GM21737 (cell line): ENCODE results near the gene SCAF8.
A peak's percentile ranks its signal among the peaks of the same experiment; 100 is the strongest.
"Not testable (repeated sequence)": the region's sequence is repeated elsewhere in the genome, so short reads cannot be mapped to it uniquely, and the experiment has no call there.

Experiments
- ATAC-seq: cut with Tn5 transposase; IDR thresholded peaks from one replicate; pipeline ENCODE4 v1.9.1; 2021; ENCODE audit warnings: mild to moderate bottlenecking, moderate library complexity; ENCODE audit not compliant: unreplicated experiment

Gene SCAF8

GRCh38 chr6:154733183-154733625, at the start of gene SCAF8:
TSS of gene SCAF8 (plus strand) at chr6:154733416. CDS start at chr6:154733901, 485 bp downstream.
- peak; percentile 81 for ATAC-seq

- peak; percentile 88 for ATAC-seq
Measured at GRCh38 chr6:154683756-154684523, 49.3 kb upstream of the SCAF8 start.

GRCh38 chr6:154686162-154686561, 47.1 kb upstream of the SCAF8 start:
- ATAC-seq = no peak

GRCh38 chr6:154689493-154690255, 43.5 kb upstream of the SCAF8 start:
- ATAC-seq = no peak

GRCh38 chr6:154690857-154691256, 42.4 kb upstream of the SCAF8 start:
- no peak for ATAC-seq

GRCh38 chr6:154696661-154697060, 36.6 kb upstream of the SCAF8 start:
- ATAC-seq = no peak

GRCh38 chr6:154703124-154703523, 30.1 kb upstream of the SCAF8 start:
- no peak for ATAC-seq

GRCh38 chr6:154705471-154706113, 27.6 kb upstream of the SCAF8 start:
- ATAC-seq = no peak

GRCh38 chr6:154706389-154706788, 26.8 kb upstream of the SCAF8 start:
- no peak for ATAC-seq

GRCh38 chr6:154709621-154710020, 23.6 kb upstream of the SCAF8 start:
- ATAC-seq = no peak

- no peak for ATAC-seq
Measured at GRCh38 chr6:154710689-154711088, 22.5 kb upstream of the SCAF8 start.

GRCh38 chr6:154715446-154715845, 17.8 kb upstream of the SCAF8 start:
- ATAC-seq = no peak

- ATAC-seq = not testable (repeated sequence)
Measured at GRCh38 chr6:154716350-154716749, 16.9 kb upstream of the SCAF8 start.

GRCh38 chr6:154719433-154719832, 13.8 kb upstream of the SCAF8 start:
- no peak for ATAC-seq

GRCh38 chr6:154719854-154720253, 13.4 kb upstream of the SCAF8 start:
- no peak for ATAC-seq

GRCh38 chr6:154721460-154721859, 11.8 kb upstream of the SCAF8 start:
- ATAC-seq = no peak

GRCh38 chr6:154726887-154727286, 6.3 kb upstream of the SCAF8 start:
- ATAC-seq = no peak

GRCh38 chr6:154731296-154732218, 1.7 kb upstream of the SCAF8 start:
- no peak for ATAC-seq

GRCh38 chr6:154732538-154733182, 556 bp upstream of the SCAF8 start:
- no peak for ATAC-seq
